Transverse colon (tissue), 4 donors: ENCODE results near the gene CLDN6.

Experiments used
- POLR2A ChIP-seq: fragments of 450-650 bp; IDR thresholded peaks from one replicate; pipeline ENCODE4 v1.6.1; 2016; ENCODE audit warnings: antibody characterized with exemption, mild to moderate bottlenecking, moderate library complexity
- POLR2AphosphoS5 ChIP-seq, 3 donors: sonication (generic); formaldehyde crosslinking; IDR thresholded peaks; one replicate each; pipeline ENCODE4 v1.6.1; 2016; ENCODE audit warnings: antibody characterized with exemption in 3 of 3
- TF ChIP-seq, protein P1 (sequence below), 5 experiments: fragments of 200-600 bp in 3 of 5; fragments of 450-650 bp in 2 of 5; sonication (generic) in 3 of 5; IDR thresholded peaks; 1 replicate in 2 of 5; 2 replicates in 3 of 5; pipeline ENCODE4 v1.5.1; 2016 to 2017; ENCODE audit warnings: antibody characterized with exemption in 5 of 5, inconsistent platforms in 3 of 5, mild to moderate bottlenecking in 2 of 5, moderate library complexity in 1 of 5

- TF ChIP-seq POLR2AphosphoS5 (IDR thresholded peaks at IDR 0.05): no peak
- TF ChIP-seq, protein P1, sequence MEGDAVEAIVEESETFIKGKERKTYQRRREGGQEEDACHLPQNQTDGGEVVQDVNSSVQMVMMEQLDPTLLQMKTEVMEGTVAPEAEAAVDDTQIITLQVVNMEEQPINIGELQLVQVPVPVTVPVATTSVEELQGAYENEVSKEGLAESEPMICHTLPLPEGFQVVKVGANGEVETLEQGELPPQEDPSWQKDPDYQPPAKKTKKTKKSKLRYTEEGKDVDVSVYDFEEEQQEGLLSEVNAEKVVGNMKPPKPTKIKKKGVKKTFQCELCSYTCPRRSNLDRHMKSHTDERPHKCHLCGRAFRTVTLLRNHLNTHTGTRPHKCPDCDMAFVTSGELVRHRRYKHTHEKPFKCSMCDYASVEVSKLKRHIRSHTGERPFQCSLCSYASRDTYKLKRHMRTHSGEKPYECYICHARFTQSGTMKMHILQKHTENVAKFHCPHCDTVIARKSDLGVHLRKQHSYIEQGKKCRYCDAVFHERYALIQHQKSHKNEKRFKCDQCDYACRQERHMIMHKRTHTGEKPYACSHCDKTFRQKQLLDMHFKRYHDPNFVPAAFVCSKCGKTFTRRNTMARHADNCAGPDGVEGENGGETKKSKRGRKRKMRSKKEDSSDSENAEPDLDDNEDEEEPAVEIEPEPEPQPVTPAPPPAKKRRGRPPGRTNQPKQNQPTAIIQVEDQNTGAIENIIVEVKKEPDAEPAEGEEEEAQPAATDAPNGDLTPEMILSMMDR (IDR thresholded peaks at IDR 0.05): no peak
- TF ChIP-seq POLR2A: no peak
Measured at GRCh38 chr16:2973093-2973492, 44.9 kb downstream of the CLDN6 start.
